AG08396 (cell line): Measurements from ENCODE around the gene METTL5.
"Not testable (repeated sequence)": the region's sequence is repeated elsewhere in the genome, so short reads cannot be mapped to it uniquely, and the experiment has no call there.

ENCODE experiments used
- DNase-seq: peaks from one replicate; pipeline ENCODE4 v3.0.0; 2012; ENCODE audit warnings: low spot score, mixed read lengths

METTL5 gene

GRCh38 chr2:169828141-169828811, 3.6 kb upstream of the METTL5 start:
- DNase-seq, result peak; percentile 70

DNA sequence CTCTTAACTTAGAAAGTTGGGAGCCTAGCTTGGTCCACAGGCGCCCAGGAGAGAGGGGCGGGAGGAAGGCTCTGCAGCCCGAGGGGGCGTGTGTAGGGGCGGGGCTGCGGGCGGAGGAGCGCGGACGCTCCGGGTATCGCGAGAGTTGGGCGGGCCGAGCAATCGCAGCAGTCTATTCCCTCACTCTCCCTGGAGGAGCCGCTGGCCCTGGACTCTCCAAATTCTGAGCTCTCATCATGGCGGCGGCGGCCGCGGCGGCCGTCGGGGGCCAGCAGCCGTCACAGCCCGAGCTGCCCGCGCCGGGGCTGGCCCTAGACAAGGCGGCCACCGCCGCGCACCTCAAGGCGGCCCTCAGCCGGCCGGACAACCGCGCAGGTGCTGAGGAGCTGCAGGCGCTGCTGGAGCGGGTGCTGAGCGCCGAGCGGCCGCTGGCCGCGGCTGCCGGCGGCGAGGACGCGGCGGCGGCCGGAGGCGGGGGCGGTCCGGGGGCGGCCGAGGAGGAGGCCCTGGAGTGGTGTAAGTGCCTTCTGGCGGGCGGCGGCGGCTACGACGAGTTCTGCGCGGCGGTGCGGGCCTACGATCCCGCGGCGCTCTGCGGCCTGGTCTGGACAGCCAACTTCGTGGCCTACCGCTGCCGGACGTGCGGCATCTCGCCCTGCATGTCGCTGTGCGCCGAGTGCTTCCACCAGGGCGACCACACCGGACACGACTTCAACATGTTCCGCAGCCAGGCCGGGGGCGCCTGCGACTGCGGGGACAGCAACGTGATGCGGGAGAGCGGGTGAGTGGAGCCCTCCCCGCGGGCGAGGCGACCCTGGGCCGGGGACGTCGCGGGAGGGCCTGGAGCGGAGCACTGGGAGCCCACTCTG, 2.8 kb upstream of the METTL5 start, which contains the start of gene UBR3:
Gene UBR3 (plus strand): TSS at position 183 of the 869 bp plus-strand sequence. CDS start 54 bp downstream, at position 237.
- peak; percentile 99 for DNase-seq

DNA sequence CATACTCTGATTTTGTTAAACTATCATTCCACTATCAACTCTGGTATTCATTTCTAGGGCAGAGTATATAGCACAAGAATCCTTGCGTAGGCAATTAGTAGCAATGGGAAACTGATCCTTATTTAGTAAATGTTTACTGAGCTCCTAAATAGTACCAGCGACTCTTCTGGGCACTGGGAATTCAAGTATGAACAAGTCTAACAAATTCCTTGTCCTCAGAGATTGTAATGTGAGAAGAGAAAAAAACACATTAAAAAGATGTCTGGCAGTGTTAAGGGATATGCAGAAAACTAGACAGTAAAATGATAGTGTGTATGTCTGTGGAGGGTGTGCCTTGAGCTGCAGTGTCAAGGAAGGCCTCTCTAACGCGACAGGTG, 721 bp downstream of the METTL5 start:
- no peak for DNase-seq

- DNase-seq, result no peak
These were observed 1.8 kb downstream of the METTL5 start for GRCh38 chr2:169822785-169823392.

- no peak for DNase-seq
These were observed 2.7 kb downstream of the METTL5 start for GRCh38 chr2:169822036-169822435.

DNA sequence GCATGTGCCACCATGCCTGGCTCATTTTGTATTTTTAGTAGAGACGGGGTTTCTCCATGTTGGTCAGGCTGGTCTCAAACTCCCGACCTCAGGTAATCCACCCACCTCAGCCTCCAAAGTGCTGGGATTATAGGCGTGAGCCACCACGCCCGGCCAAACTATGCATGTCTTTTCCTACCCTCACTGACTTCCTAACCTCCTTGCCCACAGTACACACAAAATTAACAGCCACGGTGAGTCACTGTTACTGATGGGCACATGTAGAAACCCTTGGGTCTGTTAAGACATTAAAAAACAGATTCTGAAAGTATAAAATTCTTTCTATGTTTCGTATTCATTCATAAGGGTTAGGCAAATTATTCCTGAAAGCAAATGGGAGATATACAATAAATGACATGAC, 4.6 kb downstream of the METTL5 start:
- not testable (repeated sequence) for DNase-seq

DNA sequence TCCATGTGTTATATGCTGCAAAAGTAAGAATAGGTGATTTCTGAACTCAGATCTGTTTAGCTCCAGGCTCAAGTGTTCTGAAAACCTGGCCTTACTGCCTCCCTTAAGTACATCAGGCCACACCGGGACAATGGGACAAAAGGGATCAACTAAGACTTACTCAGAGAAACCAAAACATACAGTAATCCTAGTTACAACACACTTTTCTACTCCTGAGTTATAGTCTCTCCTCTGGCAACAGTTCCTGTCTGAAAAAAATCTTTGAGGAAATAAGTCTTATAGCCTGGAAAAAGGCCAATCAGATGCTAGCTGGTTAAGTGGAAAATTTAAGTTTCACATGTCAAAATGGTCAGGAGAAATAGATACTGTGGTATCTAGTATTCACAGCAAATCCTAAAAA, 5.6 kb downstream of the METTL5 start:
- DNase-seq, result no peak

GRCh38 chr2:169818241-169818640, 6.5 kb downstream of the METTL5 start:
- no peak for DNase-seq

- DNase-seq, result not testable (repeated sequence)
These were observed 7.3 kb downstream of the METTL5 start for GRCh38 chr2:169817369-169817768.

GRCh38 chr2:169816961-169817360, 7.7 kb downstream of the METTL5 start:
- DNase-seq, result not testable (repeated sequence)

DNA sequence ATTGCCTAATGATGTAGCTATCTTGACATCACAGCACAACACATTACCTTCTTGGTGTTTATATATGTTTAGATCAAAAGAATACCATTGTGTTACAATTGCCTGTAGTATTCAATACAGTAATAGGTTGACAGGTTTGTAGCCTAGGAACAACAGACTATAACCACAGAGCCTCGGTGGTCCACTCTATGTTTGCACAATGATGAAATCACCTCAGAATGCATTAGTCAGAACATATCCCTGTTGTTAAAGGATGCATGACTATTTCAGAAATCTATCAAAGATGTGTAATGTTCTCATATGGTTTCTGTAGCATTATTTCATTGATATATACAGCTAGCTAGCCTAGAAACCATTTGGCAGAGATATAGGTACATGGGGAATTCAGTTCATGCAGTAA, 8.9 kb downstream of the METTL5 start:
- peak; percentile 53 for DNase-seq

DNA sequence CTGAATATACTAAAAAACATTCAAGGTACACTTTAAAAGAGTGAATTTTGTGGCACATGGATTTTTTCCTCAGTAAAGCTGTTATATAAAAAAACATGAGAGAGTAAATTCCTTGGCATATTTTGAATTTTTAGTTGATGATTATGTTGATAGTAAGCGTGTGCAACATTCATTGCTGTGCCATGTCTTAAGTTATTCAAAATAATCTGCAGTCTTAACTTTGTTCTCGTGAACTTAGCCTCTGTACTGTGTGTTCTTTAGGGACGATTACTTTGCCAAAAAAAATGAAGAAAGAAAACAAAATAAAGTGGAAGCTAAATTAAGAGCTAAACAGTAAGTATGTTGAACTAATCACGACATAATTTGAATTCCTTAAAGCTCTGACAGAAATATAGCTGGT, 16.5 kb downstream of the METTL5 start:
- peak; percentile 37 for DNase-seq

- DNase-seq, result no peak
These were observed 18.1 kb downstream of the METTL5 start for GRCh38 chr2:169806586-169806985.

GRCh38 chr2:169803480-169803879, 21.2 kb downstream of the METTL5 start:
- DNase-seq, result no peak

- peak; percentile 98 for DNase-seq
These were observed 25.8 kb downstream of the METTL5 start, which contains the start of gene SSB for GRCh38 chr2:169798718-169799592. TSS of gene SSB (plus strand) at chr2:169798871. CDS start at chr2:169800961, 2,090 bp downstream.

DNA sequence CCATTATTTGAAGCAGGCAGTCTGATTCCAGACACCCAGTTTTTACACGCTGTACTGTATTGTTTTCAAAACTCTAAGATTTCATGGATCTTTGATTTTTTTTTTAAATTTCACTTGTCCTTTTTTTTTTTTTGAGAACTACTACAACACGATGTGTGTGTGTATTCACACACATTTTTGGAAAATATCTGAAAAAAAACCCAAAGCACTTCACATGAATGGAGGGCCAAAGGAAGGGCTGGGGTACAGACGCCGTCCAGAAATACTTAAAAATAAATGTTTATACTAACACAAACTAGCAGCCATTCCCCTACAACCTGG, 26.3 kb downstream of the METTL5 start:
- DNase-seq, result no peak

DNA sequence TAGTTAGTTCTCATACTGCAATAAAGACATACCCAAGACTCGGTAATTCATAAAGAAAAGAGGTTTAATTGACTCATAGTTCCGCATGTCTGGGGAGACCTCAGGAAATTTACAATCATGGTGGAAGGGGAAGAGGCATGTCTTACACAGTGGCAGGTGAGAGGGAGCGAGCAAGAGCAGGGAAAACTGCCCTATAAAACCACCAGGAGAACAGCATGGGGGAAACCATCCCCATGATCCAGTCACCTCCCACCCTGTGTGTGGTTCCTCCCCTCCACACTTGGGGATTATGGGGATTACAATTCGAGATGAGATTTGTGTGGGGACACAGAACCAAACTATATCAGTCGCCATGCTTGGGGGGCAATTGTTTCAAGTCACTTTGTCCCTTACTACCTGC, 27.1 kb downstream of the METTL5 start:
- DNase-seq, result no peak

- DNase-seq, result no peak
These were observed 28.3 kb downstream of the METTL5 start for GRCh38 chr2:169796441-169796840.

GRCh38 chr2:169795181-169795580, 29.5 kb downstream of the METTL5 start:
- DNase-seq, result no peak

GRCh38 chr2:169790581-169790980, 34.1 kb downstream of the METTL5 start:
- DNase-seq, result no peak

DNA sequence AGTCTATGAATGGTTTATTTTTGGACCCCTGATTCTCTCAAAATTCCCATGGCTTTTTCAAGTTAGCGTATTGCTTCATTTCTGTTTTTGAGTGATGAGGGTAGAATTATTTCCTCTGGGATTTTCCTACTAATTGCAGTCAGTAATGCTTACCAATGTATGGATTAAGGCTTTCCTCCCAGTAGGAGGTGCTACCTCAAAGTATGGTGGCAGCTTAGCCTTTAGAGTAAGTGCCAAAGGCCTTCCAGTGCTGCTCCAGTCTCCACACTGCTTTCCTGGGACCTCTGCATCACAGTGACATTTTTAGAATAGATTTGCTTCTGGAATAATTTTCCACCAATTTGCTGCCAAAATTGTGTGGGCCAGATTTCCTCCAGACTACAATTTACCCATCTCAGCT, 42.2 kb downstream of the METTL5 start:
- DNase-seq, result no peak
